Smooth muscle cell (in vitro differentiated cells): Measurements from ENCODE around the gene TXNDC9. TPM values are rescaled to one million over a fixed set of nuclear protein-coding genes. Genes with fewer than 3 reads are reported as not detected.
"Not testable (repeated sequence)": the region's sequence is repeated elsewhere in the genome, so short reads cannot be mapped to it uniquely, and the experiment has no call there.

Experiments
- DNase-seq: peaks from one replicate; lab custom pipeline; 2025; ENCODE audit not compliant: unreplicated experiment; lab: John Stamatoyannopoulos, UW
- H2AFZ ChIP-seq: fragments of 200-600 bp; sonication (generic); 2 replicates; pipeline ENCODE4 v1.6.0; 2016; ENCODE audit warnings: antibody characterized with exemption, low read depth, mild to moderate bottlenecking
- H3F3A ChIP-seq: fragments of 200-600 bp; sonication (generic); 2 replicates; pipeline ENCODE4 v1.6.0; 2017; ENCODE audit warnings: antibody characterized with exemption, low read depth
- H3K27ac ChIP-seq: fragments of 200-600 bp; sonication (generic); 2 replicates; pipeline ENCODE4 v1.5.1; 2016; ENCODE audit warnings: low read depth, mild to moderate bottlenecking
- H3K27me3 ChIP-seq: fragments of 200-600 bp; sonication (generic); 2 replicates; pipeline ENCODE4 v1.6.1; 2016; ENCODE audit warnings: low read depth, mild to moderate bottlenecking
- H3K36me3 ChIP-seq: fragments of 200-600 bp; sonication (generic); 2 replicates; pipeline ENCODE4 v1.5.1; 2016; ENCODE audit warnings: low read depth
- H3K4me1 ChIP-seq: fragments of 200-600 bp; sonication (generic); 2 replicates; pipeline ENCODE4 v1.5.1; 2016; ENCODE audit warnings: low read depth
- H3K4me2 ChIP-seq: fragments of 200-600 bp; sonication (generic); 2 replicates; pipeline ENCODE4 v1.6.0; 2016; ENCODE audit warnings: mild to moderate bottlenecking
- H3K4me3 ChIP-seq: fragments of 200-600 bp; sonication (generic); 2 replicates; pipeline ENCODE4 v1.5.1; 2016; ENCODE audit warnings: mild to moderate bottlenecking
- H3K79me2 ChIP-seq: fragments of 200-600 bp; sonication (generic); 2 replicates; pipeline ENCODE4 v1.6.0; 2016; ENCODE audit warnings: low read depth, mild to moderate bottlenecking
- H3K9ac ChIP-seq: fragments of 200-600 bp; sonication (generic); 2 replicates; pipeline ENCODE4 v1.6.0; 2016; ENCODE audit warnings: low read depth
- H3K9me3 ChIP-seq: fragments of 200-600 bp; sonication (generic); replicated peaks from 2 replicates; pipeline ENCODE4 v1.5.1; 2016; ENCODE audit warnings: low read depth
- H4K20me1 ChIP-seq: fragments of 200-600 bp; sonication (generic); 2 replicates; pipeline ENCODE4 v1.6.0; 2016; ENCODE audit warnings: low read depth
- CTCF ChIP-seq: fragments of 200-600 bp; sonication (generic); IDR thresholded peaks from 2 replicates; pipeline ENCODE4 v1.5.1; 2017; ENCODE audit warnings: borderline replicate concordance, mild to moderate bottlenecking, antibody characterized with exemption; ENCODE audit not compliant: insufficient read depth, poor library complexity, severe bottlenecking
- WGBS: methylation state at CpG from one replicate; pipeline ENCODE4 v1.1.7; 2016; ENCODE audit warnings: low lambda C conversion rate; 5-methylcytosine and 5-hydroxymethylcytosine counted together
- polyA plus RNA-seq: library from polyadenylated mRNA; unstranded; fragments of >200 nt; fragmentation: Nextera tagmentation; extraction: Ambion mirVana; gene quantifications from 2 replicates; pipeline ENCODE4 v1.2.1, GENCODE V29; 2016
- total RNA-seq: library from RNA; depleted of rRNA; stranded (reverse); fragments of >200 nt; gene quantifications from 2 replicates; pipeline ENCODE4 v1.2.3, GENCODE V29; 2014

Gene TXNDC9
- total and polyA plus RNA-seq, 2 experiments from 2014 or later = 38.0 to 53.8 TPM

GRCh38 chr2:99337113-99338028 lies 1.2 kb upstream of the TXNDC9 start, which contains the start of gene EIF5B:
EIF5B (plus strand) TSS chr2:99337389; CDS start chr2:99337555, 166 bp downstream.
- Histone ChIP-seq H3F3A (no peaks in the 10 kb centered on the region), H3K79me2 (peaks cover 84% of the 10 kb centered on the region), H3K4me1 (peaks cover 18% of the 10 kb centered on the region), H3K36me3 (no peaks in the 10 kb centered on the region), H3K27me3 (no peaks in the 10 kb centered on the region), H3K9me3 (no peaks in the 10 kb centered on the region), H3K4me2 (peak within 1 kb of the TSS; percentile 93), H3K27ac (peak within 1 kb of the TSS; percentile 87), H3K9ac (peak within 1 kb of the TSS; percentile 81), H2AFZ (peak within 1 kb of the TSS; percentile 95), H3K4me3 (peak within 1 kb of the TSS; percentile 71), H4K20me1 (peaks cover 50% of the 10 kb centered on the region)
- peak; percentile 37 for TF ChIP-seq CTCF
- peak; percentile 80 for DNase-seq
- WGBS = under 1% methylated on average over 87 of the region's 87 CpGs

GRCh38 chr2:99336804-99337112 lies 625 bp upstream of the TXNDC9 start:
- H3K4me1 ChIP-seq = peaks cover 18% of the 10 kb centered on the region
- peak overlapping the region; percentile 93 for H3K4me2 ChIP-seq
- peak overlapping the region; percentile 71 for H3K4me3 ChIP-seq
- H3K27ac ChIP-seq = peak overlapping the region; percentile 87
- peaks cover 44% of the 10 kb centered on the region for H4K20me1 ChIP-seq
- peak overlapping the region; percentile 81 for H3K9ac ChIP-seq
- 3% methylated on average over 8 of the region's 8 CpGs for WGBS
- DNase-seq = no peak
- peaks cover 1% of the 10 kb centered on the region for H3K36me3 ChIP-seq
- H2AFZ ChIP-seq = peak overlapping the region; percentile 95
- peaks cover 79% of the 10 kb centered on the region for H3K79me2 ChIP-seq
- H3F3A ChIP-seq = no peaks in the 10 kb centered on the region
- H3K27me3 ChIP-seq = no peaks in the 10 kb centered on the region
- H3K9me3 ChIP-seq = no peaks in the 10 kb centered on the region
- no peak for TF ChIP-seq CTCF

DNA sequence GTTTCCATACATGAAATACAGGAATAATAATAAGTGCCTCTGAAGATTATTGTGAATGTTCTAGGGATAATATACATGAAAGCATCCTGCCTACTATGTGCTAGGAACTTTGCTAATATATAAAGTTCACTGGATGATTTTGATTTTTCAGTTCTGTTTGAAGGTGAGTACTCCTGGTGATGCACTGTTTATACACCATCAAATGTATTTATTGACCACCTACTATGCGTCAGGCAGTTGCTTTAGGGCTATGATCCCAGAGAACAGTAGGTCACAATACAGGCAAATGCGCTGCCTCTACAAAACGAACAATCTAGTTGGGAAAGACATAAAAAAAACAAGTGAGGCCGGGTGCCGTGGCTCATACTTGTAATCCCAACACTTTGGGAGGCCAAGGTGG lies 10.7 kb downstream of the TXNDC9 start:
- no peaks in the 10 kb centered on the region for H3K27me3 ChIP-seq
- no peak overlapping the region for H3K4me3 ChIP-seq
- H3K36me3 ChIP-seq = peaks cover 40% of the 10 kb centered on the region
- H3K27ac ChIP-seq = no peak overlapping the region
- H3K9ac ChIP-seq = no peak overlapping the region
- H3F3A ChIP-seq = no peaks in the 10 kb centered on the region
- H3K4me2 ChIP-seq = no peak overlapping the region
- 97% methylated on average over 5 of the region's 5 CpGs for WGBS
- TF ChIP-seq CTCF = no peak
- H4K20me1 ChIP-seq = peaks cover 39% of the 10 kb centered on the region
- no peak overlapping the region for H2AFZ ChIP-seq
- no peaks in the 10 kb centered on the region for H3K4me1 ChIP-seq
- peaks cover 22% of the 10 kb centered on the region for H3K79me2 ChIP-seq
- H3K9me3 ChIP-seq = no peaks in the 10 kb centered on the region
- no peak for DNase-seq

GRCh38 chr2:99317873-99318200 lies 18.3 kb downstream of the TXNDC9 start:
- peaks cover 26% of the 10 kb centered on the region for H3K36me3 ChIP-seq
- H3K4me2 ChIP-seq, H3K9me3 ChIP-seq, H2AFZ ChIP-seq, H4K20me1 ChIP-seq, H3F3A ChIP-seq, H3K79me2 ChIP-seq, H3K9ac ChIP-seq, H3K27ac ChIP-seq, H3K27me3 ChIP-seq, DNase-seq, H3K4me1 ChIP-seq, H3K4me3 ChIP-seq: not testable (repeated sequence)
- WGBS = 95% methylated on average over 7 of the region's 7 CpGs
